A549 (cell line): Measurements from ENCODE around the gene GOSR2.

ENCODE experiments used
- EP300 ChIP-seq, 2 experiments: fragments of >200 bp; sonication (Bioruptor Twin); formaldehyde crosslinking; IDR thresholded peaks; 2 replicates in 1 of 2; 3 replicates in 1 of 2; pipeline ENCODE4 v1.6.1; 2016 to 2017
- HDAC2 ChIP-seq: fragments of 200-600 bp; sonication (generic); IDR thresholded peaks from 2 replicates; pipeline ENCODE4 v1.6.1; 2016
- MYC ChIP-seq: IDR thresholded peaks from 2 replicates; pipeline ENCODE4 v1.6.1; 2012; ENCODE audit warnings: mild to moderate bottlenecking, inconsistent platforms, low read length, improper control_type of control experiment, borderline replicate concordance
- NR3C1 ChIP-seq: fragments of >200 bp; sonication (Bioruptor Twin); formaldehyde crosslinking; IDR thresholded peaks from 3 replicates; pipeline ENCODE4 v1.6.1; 2017
- POLR2A ChIP-seq: IDR thresholded peaks from 2 replicates; pipeline ENCODE4 v1.6.1; 2012; ENCODE audit warnings: mild to moderate bottlenecking, low read length
- RAD21 ChIP-seq, 2 experiments: fragments of >200 bp in 1 of 2; sonication (Bioruptor Twin) in 1 of 2; formaldehyde crosslinking in 1 of 2; IDR thresholded peaks in 1 of 2; conservative IDR thresholded peaks in 1 of 2; 2 replicates in 1 of 2; 3 replicates in 1 of 2; pipeline ENCODE4 v1.6.1; 2012 to 2018; ENCODE audit warnings: inconsistent platforms in 1 of 2
- RCOR1 ChIP-seq: fragments of 150-350 bp; IDR thresholded peaks from 2 replicates; pipeline ENCODE4 v1.6.1; 2014; ENCODE audit warnings: antibody characterized with exemption, low read length, low read depth
- TFCP2L1 ChIP-seq: fragments of 250-450 bp; sonication (Bioruptor Pico); IDR thresholded peaks from 2 replicates; pipeline ENCODE4 v1.5.0; 2021; ENCODE audit warnings: mild to moderate bottlenecking
- TP53 ChIP-seq: fragments of 250-450 bp; sonication (Bioruptor Pico); IDR thresholded peaks from 2 replicates; pipeline ENCODE4 v1.5.0; 2021; ENCODE audit warnings: mild to moderate bottlenecking, moderate library complexity
- TF ChIP-seq, protein P1 (sequence below): fragments of >200 bp; sonication (Bioruptor Twin); formaldehyde crosslinking; IDR thresholded peaks from 3 replicates; pipeline ENCODE4 v1.5.1; 2016
- TF ChIP-seq, protein P2 (sequence below): fragments of 250-450 bp; sonication (Bioruptor Pico); IDR thresholded peaks from 2 replicates; pipeline ENCODE4 v1.5.0; 2021; ENCODE audit warnings: mild to moderate bottlenecking, moderate library complexity, borderline replicate concordance
- TF ChIP-seq, protein P3 (sequence below): fragments of 450-650 bp; IDR thresholded peaks from 2 replicates; pipeline ENCODE4 v1.6.1; 2014; ENCODE audit warnings: antibody characterized with exemption

DNA sequence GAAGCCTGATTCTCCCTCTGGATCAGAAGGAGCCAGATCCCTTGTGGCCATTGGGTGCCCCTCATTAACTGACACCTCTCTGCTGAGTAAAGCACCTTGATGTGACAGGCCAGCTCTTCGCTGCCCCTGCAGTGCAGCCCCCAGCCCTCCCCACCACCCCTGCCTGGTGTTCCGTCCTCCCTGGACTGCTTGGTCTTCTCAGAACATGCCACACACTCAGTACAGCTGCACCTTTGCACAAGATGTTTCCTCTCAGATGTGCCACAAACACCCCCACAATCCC lies 20.2 kb downstream of the GOSR2 start:
- TF ChIP-seq EP300 (IDR thresholded peaks at IDR 0.05) (no peak), POLR2A (no peak), TP53 (CRISPR knock-in tag) (no peak), HDAC2 (no peak), RCOR1 (no peak), NR3C1 (no peak), MYC (no peak), TFCP2L1 (CRISPR knock-in tag) (no peak), RAD21 (conservative IDR thresholded peaks at IDR 0.05 in 1 of 2, IDR thresholded peaks at IDR 0.05 in 1 of 2) (no peak)
- TF ChIP-seq, protein P1, sequence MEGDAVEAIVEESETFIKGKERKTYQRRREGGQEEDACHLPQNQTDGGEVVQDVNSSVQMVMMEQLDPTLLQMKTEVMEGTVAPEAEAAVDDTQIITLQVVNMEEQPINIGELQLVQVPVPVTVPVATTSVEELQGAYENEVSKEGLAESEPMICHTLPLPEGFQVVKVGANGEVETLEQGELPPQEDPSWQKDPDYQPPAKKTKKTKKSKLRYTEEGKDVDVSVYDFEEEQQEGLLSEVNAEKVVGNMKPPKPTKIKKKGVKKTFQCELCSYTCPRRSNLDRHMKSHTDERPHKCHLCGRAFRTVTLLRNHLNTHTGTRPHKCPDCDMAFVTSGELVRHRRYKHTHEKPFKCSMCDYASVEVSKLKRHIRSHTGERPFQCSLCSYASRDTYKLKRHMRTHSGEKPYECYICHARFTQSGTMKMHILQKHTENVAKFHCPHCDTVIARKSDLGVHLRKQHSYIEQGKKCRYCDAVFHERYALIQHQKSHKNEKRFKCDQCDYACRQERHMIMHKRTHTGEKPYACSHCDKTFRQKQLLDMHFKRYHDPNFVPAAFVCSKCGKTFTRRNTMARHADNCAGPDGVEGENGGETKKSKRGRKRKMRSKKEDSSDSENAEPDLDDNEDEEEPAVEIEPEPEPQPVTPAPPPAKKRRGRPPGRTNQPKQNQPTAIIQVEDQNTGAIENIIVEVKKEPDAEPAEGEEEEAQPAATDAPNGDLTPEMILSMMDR, result no peak
- TF ChIP-seq, protein P2, sequence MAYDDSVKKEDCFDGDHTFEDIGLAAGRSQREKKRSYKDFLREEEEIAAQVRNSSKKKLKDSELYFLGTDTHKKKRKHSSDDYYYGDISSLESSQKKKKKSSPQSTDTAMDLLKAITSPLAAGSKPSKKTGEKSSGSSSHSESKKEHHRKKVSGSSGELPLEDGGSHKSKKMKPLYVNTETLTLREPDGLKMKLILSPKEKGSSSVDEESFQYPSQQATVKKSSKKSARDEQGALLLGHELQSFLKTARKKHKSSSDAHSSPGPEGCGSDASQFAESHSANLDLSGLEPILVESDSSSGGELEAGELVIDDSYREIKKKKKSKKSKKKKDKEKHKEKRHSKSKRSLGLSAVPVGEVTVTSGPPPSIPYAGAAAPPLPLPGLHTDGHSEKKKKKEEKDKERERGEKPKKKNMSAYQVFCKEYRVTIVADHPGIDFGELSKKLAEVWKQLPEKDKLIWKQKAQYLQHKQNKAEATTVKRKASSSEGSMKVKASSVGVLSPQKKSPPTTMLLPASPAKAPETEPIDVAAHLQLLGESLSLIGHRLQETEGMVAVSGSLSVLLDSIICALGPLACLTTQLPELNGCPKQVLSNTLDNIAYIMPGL (CRISPR knock-in tag), result no peak
- TF ChIP-seq, protein P3, sequence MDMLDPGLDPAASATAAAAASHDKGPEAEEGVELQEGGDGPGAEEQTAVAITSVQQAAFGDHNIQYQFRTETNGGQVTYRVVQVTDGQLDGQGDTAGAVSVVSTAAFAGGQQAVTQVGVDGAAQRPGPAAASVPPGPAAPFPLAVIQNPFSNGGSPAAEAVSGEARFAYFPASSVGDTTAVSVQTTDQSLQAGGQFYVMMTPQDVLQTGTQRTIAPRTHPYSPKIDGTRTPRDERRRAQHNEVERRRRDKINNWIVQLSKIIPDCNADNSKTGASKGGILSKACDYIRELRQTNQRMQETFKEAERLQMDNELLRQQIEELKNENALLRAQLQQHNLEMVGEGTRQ, result no peak
